Gastrocnemius medialis (tissue), 4 donors: ENCODE data around the gene ETF1.

Source experiments
- POLR2A ChIP-seq, 2 donors: fragments of 450-650 bp; IDR thresholded peaks; one replicate each; pipeline ENCODE4 v1.6.1; 2017; ENCODE audit warnings: antibody characterized with exemption in 2 of 2, mild to moderate bottlenecking in 2 of 2, moderate library complexity in 2 of 2
- TF ChIP-seq, protein P1 (sequence below), 5 experiments: fragments of 450-650 bp in 3 of 5; fragments of 200-600 bp in 2 of 5; sonication (generic) in 2 of 5; IDR thresholded peaks in 4 of 5; conservative IDR thresholded peaks in 1 of 5; 1 replicate in 4 of 5; 2 replicates in 1 of 5; pipeline ENCODE4 v1.5.1; 2016 to 2019; ENCODE audit warnings: antibody characterized with exemption in 5 of 5, mild to moderate bottlenecking in 3 of 5, moderate library complexity in 3 of 5

DNA sequence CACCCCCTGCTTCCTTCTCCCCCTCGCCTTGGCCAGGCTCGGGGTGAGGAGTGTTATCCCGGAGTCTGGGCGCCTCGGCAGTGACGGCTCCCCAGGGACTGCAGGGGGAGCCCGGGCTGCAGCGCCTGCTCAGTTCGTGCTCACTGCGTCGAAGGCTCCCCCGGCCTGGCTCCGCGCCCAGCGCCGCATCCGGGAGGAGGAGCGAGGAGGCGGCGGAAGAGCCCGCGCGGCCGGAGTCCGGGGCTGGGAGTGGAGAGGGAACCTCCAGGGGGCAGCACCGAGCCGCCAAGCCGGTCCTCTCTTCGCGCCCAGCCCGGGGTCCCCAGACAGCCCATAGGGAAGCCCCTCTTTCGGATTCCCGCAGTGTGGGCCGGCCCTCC is 79.0 kb downstream of the ETF1 start:
- peak in 1 of 2 donors; percentile 26 for TF ChIP-seq POLR2A (IDR thresholded peaks at IDR 0.05)
- TF ChIP-seq, protein P1, sequence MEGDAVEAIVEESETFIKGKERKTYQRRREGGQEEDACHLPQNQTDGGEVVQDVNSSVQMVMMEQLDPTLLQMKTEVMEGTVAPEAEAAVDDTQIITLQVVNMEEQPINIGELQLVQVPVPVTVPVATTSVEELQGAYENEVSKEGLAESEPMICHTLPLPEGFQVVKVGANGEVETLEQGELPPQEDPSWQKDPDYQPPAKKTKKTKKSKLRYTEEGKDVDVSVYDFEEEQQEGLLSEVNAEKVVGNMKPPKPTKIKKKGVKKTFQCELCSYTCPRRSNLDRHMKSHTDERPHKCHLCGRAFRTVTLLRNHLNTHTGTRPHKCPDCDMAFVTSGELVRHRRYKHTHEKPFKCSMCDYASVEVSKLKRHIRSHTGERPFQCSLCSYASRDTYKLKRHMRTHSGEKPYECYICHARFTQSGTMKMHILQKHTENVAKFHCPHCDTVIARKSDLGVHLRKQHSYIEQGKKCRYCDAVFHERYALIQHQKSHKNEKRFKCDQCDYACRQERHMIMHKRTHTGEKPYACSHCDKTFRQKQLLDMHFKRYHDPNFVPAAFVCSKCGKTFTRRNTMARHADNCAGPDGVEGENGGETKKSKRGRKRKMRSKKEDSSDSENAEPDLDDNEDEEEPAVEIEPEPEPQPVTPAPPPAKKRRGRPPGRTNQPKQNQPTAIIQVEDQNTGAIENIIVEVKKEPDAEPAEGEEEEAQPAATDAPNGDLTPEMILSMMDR (IDR thresholded peaks at IDR 0.05 in 4 of 5, conservative IDR thresholded peaks at IDR 0.05 in 1 of 5), result peak; percentile 95 to 99 (median 96)
